ENCODE data around the gene KCNH6. TPM values are rescaled to one million over a fixed set of nuclear protein-coding genes. Genes with fewer than 3 reads are reported as not detected.

KCNH6 gene
- total RNA-seq, 1 donor from 2014 or later: not detected

- intact Hi-C loops (cut with DNase I): no loop called here
- DNase-seq: no peak
Observed at GRCh38 chr17:63571632-63572310, 48.6 kb downstream of the KCNH6 start.

GRCh38 chr17:63573634-63574033, 50.5 kb downstream of the KCNH6 start:
- ATAC-seq (ENCODE audit: poor library complexity): no peak

More at GRCh38 chr17:63571632-63572310, 48.6 kb downstream of the KCNH6 start:
- ATAC-seq (ENCODE audit: poor library complexity): no peak

GRCh38 chr17:63578027-63578768, 55.0 kb downstream of the KCNH6 start:
- ATAC-seq (ENCODE audit: poor library complexity) (no peak), DNase-seq (no peak)
- intact Hi-C loops (cut with DNase I): no loop called here

More at GRCh38 chr17:63573634-63574033, 50.5 kb downstream of the KCNH6 start:
- no peak for DNase-seq
- intact Hi-C loops (cut with DNase I): no loop called here

- DNase-seq (no peak), ATAC-seq (ENCODE audit: poor library complexity) (no peak)
- intact Hi-C loops (cut with DNase I): no loop called here
Observed at GRCh38 chr17:63578769-63579111, 55.6 kb downstream of the KCNH6 start.

- intact Hi-C loops (cut with DNase I): no loop called here
- no peak for ATAC-seq (ENCODE audit: poor library complexity)
- no peak for DNase-seq
Observed at GRCh38 chr17:63579633-63580032, 56.5 kb downstream of the KCNH6 start.

- intact Hi-C loops (cut with DNase I): no loop called here
- DNase-seq: no peak
Observed at GRCh38 chr17:63587770-63588169, 64.6 kb downstream of the KCNH6 start.

GRCh38 chr17:63588797-63589196, 65.6 kb downstream of the KCNH6 start:
- ATAC-seq (ENCODE audit: poor library complexity): no peak
- intact Hi-C loops (cut with DNase I): no loop called here

More at GRCh38 chr17:63587770-63588169, 64.6 kb downstream of the KCNH6 start:
- no peak for ATAC-seq (ENCODE audit: poor library complexity)

GRCh38 chr17:63589646-63590045, 66.5 kb downstream of the KCNH6 start:
- intact Hi-C loops (cut with DNase I): no loop called here
- ATAC-seq (ENCODE audit: poor library complexity): no peak

More at GRCh38 chr17:63588797-63589196, 65.6 kb downstream of the KCNH6 start:
- no peak for DNase-seq

GRCh38 chr17:63592797-63593196, 69.6 kb downstream of the KCNH6 start:
- no peak for ATAC-seq (ENCODE audit: poor library complexity)
- intact Hi-C loops (cut with DNase I): no loop called here
- DNase-seq: no peak

More at GRCh38 chr17:63589646-63590045, 66.5 kb downstream of the KCNH6 start:
- DNase-seq: no peak

GRCh38 chr17:63595132-63595531, 72.0 kb downstream of the KCNH6 start:
- ATAC-seq (ENCODE audit: poor library complexity): no peak
- no peak for DNase-seq
- intact Hi-C loops (cut with DNase I): no loop called here

Other genes with a start within 250 kb of the KCNH6 start
- 18.9 TPM for gene CYB561, start 77.1 kb upstream of the KCNH6 start, total RNA-seq
- 5.4 TPM for gene ACE, start 46.3 kb upstream of the KCNH6 start, total RNA-seq
- 35.5 TPM for gene DCAF7, start 27.1 kb downstream of the KCNH6 start, total RNA-seq
- 43.1 TPM for gene TACO1, start 77.5 kb downstream of the KCNH6 start, total RNA-seq
- 31.3 TPM for gene MAP3K3, start 99.1 kb downstream of the KCNH6 start, total RNA-seq
- 2.4 TPM for gene LIMD2, start 176.8 kb downstream of the KCNH6 start, total RNA-seq
- gene STRADA, start 218.4 kb downstream of the KCNH6 start, total RNA-seq: 14.7 TPM

All from Right ventricle myocardium superior (tissue), 1 donor.